HG03039 (cell line): ENCODE measurements around the gene PGBD4.

Experiments
- ATAC-seq: cut with Tn5 transposase; IDR thresholded peaks from one replicate; pipeline ENCODE4 v1.9.1; 2021; ENCODE audit warnings: mild to moderate bottlenecking, moderate library complexity; ENCODE audit not compliant: unreplicated experiment

PGBD4 gene

DNA sequence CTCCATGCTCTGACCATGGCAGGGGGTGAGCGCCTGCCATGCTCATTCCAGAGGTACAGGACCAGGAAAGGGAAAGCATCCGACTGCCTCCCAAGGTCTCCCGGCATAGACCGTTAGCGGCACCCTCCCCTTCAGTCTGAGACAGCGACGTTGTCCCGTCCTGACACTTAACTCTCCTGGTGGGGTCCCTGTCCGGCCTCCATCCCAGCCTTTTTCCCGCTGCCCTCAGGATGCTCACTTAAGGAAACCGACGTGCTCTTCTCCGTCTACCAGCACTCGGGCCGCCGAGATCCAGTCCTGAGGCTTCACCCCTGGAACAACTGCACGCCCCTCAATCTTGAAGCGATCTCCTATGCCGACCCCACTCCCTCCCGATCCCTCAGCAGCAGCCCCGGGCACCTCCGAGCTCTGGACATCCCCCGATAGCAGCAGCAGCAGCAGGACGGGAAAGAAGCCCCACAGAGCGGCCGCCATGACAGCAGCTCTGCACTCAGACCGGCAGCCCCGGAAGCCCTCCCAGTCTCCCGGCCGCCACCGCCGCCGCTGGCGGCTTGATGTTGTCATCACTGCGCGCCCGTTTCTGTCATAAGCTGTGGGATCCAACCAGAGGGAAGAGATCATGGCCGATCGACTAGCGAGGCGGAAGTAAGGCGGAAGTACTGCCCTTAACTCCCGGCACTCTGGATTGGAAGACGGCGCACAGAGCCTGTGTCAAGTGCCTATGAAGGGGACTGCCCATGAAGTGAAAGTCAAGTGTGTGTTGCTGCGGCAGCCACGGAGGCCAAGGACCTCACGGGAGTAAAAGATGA, at the start of gene PGBD4, which contains the start of gene EMC7:
Gene PGBD4 (plus strand): TSS at position 718 of the 809 bp plus-strand sequence. CDS start 449 bp downstream, outside the sequence.
Gene EMC7 (minus strand): TSS at position 497 of the 809 bp plus-strand sequence. CDS start 23 bp downstream, at position 474.
- ATAC-seq, result peak; percentile 97

DNA sequence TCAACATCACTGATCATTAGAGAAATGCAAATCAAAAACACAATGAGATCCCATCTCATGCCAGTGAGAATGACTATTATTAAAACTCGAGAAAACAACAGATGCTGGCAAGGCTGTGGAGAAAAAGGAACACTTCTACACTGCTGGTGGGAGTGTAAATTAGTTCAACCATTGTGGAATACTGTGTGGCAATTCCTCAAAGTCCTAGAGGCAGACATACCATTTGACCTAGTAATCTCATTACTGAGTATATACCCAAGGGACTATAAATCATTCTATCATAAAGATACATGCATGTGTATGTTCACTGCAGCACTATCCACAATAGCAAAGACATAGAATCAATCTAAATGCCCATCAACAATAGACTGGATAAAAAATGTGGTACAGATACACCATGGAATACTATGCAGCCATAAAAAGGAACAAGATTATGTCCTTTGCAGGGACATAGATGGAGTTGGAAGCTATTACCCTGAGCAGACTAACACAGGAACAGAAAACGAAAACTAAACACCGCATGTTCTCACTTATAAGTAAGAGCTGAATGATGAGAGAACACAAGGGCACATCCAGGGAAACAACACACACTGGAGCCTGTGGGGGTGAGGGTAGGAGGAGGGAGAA, 47.7 kb upstream of the PGBD4 start:
- no peak for ATAC-seq

DNA sequence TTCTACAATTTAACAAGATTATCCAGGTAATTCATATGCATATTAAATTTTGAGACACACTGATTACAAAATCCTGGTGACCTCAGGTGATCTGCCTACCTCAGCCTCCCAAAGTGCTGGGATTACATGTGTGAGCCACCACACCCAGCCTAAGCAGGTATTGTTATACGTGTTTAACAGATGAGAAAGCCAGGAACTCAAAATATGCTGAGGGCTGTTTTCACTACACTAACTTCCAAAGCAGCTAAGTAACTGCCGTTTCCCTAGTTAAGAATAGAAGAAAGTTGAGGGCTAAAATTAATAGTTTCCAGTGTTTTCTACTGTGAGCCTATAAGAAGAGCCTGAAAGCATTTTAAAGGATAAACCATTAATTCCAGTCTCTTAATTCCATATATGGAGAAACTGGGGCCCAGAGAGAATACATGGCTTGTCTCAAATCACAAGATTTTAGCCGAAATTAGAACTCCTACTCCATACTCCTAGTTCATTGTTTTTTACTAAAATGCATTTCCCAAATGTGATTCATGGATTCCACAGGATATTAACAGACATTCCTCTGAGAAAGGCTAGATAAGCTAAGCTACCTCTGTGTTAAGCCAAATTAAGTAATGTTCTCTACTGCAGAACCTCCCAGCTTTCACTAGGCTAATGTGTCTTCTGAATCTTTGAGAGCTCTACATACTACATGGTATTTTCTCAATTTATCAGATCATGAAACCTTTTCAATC, 45.9 kb upstream of the PGBD4 start:
- no peak for ATAC-seq

DNA sequence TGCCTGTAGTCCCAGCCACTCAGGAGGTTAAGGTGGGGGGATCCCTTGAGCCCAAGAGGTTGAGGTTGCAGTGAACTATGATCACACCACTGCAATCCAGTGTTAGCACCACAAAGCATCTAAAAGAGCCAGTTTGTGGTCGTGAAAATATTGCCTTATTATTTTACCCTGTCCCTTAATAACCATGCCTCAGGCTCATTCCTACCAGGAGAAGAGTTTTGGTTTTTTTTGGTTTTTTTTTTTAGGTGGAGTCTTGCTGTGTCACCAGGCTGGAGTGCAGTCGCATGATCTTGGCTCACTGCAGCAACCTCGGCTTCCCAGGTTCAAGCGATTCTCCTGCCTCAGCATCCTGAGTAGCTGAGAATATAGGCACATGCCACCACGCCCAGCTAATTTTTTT, 45.0 kb upstream of the PGBD4 start:
- ATAC-seq, result no peak

DNA sequence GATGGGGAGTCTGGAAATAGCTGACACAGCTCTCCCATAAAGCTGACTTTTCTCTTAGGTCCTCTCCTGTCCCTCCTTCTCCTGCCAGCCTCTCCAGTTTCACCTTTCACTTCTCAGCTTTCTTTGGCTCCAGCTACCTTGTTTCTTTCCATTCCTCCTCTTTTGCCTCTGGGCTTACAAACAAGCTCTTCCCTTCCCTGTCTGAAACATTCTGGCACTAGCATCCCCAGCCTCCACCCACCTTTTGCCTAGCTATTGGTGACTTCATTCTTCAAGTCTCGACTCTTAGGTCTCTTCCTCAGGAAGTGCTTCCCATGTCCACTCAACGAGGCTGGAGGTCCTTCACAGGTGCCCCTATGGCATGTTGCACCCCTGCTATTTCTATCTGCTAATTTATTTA, 42.4 kb upstream of the PGBD4 start:
- ATAC-seq, result no peak

DNA sequence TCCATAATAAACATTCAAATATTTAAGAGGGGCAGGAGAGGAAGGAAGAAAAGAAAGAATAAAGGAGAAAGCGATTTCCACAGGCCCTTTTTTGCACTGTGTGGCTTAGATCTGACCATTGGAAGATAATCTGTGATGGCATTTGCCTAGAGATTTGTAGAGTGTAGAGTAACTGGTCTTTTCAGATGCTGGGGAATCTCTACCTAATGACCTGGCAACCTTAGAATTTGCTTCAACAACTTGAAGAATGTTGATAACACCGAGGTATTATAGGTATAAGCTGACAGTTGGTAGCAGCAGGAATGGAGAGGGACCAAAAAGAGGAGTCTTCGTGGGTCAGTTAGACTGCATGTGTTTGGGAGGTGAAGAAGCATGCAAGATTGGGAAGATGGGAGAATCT, 41.9 kb upstream of the PGBD4 start:
- ATAC-seq, result no peak

DNA sequence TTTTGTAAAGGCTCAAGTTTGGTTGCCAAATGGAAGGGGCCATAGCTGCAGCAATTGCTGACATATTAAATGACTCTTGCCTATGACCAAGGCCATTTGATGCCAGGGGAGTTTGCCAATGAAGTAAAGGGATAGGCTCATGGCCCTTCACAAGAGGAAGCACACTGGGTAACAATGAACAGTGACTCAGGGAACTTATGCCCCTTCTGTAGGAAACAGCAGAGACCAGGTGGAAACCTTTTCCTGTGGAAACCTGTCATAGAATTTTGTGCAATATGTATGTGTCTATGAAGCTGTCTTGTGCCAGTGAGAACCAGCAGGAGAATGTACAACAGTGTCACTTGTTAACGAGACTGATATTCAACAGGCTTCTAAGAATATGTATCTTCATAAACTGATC, 37.4 kb upstream of the PGBD4 start:
- ATAC-seq, result no peak

DNA sequence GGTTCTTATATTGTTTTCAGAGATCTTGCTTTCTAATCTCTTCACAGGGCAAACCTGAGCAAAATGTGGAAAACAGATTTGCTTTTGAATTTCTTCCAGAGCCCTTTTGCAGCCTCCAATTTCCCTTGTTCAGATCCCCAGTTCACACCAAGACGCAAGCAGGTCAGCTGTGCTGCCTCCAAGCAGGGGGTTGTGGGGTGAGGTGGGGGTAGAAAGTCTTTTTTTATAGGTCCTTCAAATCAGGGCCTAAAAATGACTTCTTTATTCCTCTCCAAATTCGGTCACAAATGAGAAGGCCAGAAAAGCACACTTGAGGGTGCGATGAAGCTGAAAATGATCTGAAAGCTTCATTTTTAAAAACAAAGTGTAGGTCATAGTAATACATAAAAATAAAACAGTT, 36.6 kb upstream of the PGBD4 start:
- no peak for ATAC-seq

DNA sequence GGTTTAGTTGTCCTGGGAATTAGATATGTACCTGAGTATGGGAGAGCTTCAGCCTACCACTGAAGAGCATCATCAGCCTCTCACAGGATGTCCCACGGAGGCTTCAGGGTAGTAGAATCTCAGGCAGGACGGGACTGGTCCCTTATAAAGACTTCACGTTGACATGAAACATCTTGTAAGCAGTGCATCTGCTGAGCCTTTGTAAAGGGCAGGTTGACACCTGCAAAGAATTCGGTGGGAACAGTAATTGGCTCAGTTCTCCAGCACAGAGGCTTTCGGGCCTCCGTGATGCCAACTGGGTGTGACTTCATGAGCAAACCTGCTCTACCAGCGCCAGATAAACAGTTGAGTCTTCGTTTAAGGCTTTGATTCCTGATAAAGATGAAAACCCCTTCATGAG, 35.9 kb upstream of the PGBD4 start:
- no peak for ATAC-seq

DNA sequence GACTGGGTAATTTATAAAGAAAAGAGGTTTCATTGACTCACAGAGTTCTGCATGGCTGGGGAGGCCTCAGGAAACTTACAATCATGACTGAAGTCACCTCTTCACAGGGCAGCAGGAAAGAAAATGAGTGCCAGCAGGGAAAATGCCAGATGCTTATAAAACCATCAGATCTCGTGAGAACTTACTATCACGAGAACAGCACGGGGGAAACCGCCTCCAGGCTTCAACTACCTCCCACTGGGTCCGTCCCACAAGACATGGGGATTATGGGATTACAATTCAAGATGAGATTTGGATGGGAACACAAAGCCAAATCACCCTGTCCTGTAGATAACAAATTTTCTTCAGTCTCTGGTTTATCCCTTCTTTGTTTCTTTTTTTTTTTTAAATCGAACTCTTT, 31.9 kb upstream of the PGBD4 start:
- no peak for ATAC-seq

DNA sequence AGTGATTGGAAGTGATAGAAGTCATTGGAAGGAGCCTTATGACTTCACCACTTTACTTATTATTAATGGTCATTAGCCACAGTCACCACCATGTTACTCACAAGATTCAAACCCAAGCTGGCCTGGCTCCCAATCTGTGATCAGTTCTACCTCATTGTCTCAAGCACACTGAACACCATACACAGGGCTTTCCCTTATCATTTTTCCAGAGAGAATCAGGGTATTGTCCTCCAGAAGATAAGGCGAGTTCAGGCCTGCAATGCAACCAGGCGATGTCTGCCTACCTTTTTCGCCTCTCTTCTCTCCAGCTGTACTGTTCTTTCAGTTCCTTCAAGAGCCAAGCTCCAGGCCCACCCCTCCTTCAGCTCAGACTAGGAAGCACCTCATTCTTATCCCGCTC, 25.1 kb upstream of the PGBD4 start:
- ATAC-seq, result no peak

DNA sequence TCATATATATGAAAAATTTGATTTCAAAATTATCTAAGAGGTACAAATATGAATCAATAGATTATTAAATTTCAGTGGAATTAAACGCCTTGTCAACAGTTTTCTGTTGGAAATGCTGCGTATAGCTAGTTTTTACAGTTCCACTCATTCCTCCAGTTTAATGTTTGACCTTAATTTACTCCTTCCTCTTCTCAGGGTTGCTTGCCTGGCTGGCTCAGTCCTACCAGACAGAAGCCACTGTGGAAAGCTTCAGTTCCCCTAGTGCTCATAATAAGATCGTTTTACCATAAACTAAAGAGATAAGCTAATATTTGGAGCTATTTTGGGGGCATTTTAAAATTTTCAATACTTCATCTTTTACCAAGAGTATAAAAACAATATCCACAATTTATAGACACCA, 23.0 kb upstream of the PGBD4 start:
- ATAC-seq, result no peak

DNA sequence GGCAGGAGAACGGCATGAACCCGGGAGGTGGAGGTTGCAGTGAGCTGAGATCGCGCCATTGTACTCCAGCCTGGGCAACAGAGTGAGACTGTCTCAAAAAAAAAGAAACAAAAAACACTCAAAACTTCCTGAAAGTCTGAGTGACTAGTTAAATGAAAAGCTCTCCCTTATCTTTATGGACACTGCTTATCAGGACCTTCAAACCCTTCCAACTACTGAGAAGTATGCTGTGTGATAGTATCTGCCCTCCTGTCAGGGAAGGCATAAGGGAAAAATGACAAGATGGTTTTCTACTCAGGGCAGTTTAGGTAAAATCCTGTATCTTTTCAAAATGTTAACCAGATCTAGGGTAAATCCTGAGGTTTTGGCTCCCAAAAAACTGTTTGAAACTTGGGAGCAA, 22.0 kb upstream of the PGBD4 start:
- no peak for ATAC-seq

DNA sequence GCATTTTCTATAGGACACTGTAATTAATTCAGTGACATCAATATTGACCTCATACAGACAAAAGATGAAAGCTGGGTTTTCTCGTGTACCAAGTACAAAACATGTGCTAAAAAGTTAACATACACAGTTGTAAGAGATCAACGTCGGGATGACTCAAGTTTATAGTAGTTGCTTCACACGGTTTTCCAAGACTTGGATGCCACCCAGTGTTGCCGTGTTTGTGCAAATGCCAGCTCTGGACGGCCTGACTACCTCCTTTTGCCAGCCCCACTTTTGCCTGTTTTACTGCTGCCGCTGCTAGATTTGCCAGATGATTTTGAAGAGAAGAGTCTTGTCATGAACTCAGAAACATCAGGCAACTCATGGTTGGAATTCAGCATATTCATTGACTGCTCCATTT, 17.8 kb upstream of the PGBD4 start:
- ATAC-seq, result no peak

DNA sequence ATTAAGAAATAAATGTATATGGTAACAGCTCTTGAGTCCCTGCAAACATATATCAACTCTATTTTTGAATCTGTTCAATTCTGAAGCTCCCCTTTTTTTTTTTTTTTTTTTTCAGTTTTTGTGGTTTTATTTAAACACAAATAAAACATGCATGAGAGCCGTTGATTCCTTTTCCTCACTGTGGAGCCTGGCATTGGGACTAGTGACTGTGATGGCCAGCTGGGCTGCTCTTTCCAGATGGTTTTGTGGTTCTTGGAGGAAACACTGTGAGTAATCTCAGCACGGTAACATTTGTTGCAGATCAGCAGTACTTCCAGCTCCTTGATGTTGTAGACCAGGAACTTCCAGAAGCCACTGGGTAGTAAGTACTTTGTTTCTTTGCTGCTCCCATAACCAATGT, 16.1 kb upstream of the PGBD4 start:
- ATAC-seq, result no peak

DNA sequence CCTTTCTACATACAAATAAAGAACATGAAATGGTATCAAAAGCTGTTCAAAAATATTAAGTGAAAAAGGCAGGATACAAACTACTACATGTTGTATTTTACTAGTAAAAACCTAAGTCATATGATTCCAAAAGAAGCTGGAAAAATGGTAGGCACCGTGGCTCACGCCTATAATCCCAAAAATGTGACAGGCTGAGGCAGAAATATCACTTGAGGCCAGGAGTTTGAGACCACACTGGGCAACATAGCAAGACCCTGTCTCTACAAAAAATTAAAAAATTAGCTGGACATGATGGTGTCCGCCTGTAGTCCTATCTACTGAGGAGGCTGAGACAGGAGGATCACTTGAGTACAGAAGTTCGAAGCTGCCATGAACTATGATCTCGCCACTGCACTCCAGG, 2.0 kb upstream of the PGBD4 start:
- ATAC-seq, result no peak

DNA sequence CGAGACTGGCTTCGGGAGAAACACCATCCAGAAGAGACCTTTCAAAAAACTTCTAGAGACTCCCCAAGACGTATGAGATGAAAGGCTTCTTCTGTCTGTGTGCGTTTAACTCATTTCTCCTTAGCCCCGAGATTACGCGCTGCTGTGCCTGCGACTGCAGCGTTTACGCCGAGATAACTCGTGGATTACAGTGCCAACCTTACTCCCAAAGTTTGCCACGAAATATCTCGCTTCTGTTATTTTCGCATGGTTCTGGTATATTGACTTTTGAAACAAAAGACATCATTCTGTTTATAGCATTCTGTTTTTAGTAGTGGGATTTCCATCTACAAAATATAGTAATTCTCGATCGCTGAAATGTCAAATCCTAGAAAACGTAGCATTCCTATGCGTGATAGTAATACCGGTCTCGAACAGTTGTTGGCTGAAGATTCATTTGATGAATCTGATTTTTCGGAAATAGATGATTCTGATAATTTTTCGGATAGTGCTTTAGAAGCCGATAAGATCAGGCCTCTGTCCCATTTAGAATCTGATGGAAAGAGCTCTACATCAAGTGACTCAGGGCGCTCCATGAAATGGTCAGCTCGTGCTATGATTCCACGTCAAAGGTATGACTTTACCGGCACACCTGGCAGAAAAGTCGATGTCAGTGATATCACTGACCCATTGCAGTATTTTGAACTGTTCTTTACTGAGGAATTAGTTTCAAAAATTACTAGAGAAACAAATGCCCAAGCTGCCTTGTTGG, 467 bp downstream of the PGBD4 start:
- no peak for ATAC-seq

DNA sequence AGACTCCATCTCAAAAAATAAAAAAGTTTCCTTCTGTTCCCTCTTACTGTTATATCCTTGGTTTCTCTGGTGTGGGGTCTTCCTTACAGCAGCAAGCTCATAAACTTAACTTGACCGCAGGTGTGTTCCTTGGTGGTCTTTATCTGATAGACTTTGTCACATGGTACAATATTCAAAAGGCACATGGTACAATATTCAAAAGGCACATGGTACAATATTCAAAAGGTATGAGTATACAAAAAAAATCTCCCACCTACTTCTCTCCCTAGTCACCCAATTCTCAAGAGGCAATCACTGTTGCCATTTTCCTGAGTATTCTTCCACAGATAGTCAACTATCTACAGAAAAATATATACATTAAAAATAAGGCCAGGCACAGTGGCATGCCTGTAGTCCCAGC, 4.5 kb downstream of the PGBD4 start:
- ATAC-seq, result no peak

DNA sequence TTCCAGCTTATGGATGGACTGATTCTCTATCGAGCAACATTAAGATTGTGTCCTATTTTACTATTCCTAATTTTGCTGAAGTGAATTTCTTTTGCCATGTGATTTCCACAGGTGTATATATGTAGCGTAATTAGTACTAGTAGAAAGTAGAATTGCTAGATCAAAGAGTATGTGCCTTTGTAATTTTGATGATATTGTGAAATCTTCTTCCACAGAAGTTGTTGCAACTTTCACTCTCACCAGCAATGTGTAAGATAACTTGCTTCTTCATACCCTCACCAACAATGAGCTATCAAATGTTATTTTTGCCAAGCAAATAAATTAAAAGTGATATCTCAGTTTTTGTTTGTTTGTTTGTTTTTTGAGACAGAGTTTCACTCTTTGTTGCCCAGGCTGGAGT, 5.4 kb downstream of the PGBD4 start:
- ATAC-seq, result no peak

DNA sequence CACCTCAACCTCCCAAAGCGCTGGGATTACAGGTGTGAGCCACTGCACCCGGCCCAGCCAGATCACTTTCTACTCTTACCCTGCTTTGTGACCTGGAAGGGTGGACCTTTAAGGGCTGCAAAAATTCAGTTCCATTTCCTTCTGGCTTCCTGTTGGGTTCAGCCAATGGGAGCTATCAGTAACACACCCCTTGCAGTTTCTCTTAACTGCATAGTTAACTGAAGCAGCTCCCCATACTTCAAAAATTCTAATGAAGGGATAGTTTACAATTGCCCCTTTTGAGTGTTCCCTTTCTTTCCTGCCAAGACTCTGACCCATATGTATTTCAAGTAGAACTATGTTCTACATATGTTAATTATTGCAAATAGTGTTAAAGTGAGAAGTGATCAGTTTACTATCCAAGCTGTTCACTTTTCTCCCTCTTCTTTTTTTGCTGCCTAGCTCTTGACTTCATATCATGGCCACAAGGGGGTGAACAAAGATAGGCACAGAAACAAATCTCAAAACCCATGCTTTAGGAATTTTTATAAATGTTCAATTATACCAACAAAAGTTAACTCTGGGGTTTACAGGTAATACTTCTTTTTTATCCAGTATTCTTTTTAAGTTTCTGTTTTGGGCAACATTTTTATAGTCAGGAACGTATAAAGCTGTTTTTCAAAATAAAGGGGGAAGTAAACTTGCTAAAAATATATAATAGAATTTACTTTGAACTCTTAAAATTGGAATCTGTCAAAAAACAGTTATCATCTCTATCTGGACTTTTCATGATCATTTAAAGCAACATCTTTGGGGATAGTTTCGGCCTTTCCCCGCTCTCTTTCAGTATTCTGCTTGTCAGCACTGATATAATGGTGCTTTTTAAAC, 8.1 kb downstream of the PGBD4 start:
- ATAC-seq, result no peak
